Ovary (tissue), 3 donors: ENCODE data around the gene MAP3K19.

ENCODE experiments used
- EP300 ChIP-seq: sonication (generic); formaldehyde crosslinking; IDR thresholded peaks from one replicate; pipeline ENCODE4 v1.6.1; 2017; ENCODE audit warnings: antibody characterized with exemption
- POLR2A ChIP-seq: fragments of 450-650 bp; IDR thresholded peaks from one replicate; pipeline ENCODE4 v1.6.1; 2017; ENCODE audit warnings: antibody characterized with exemption, mild to moderate bottlenecking, moderate library complexity
- TF ChIP-seq, protein P1 (sequence below), 3 donors: fragments of 450-650 bp in 2 of 3; fragments of 200-600 bp in 1 of 3; IDR thresholded peaks; one replicate each; pipeline versions ENCODE4 v1.5.1 to v1.8.0; 2016 to 2022; ENCODE audit warnings: antibody characterized with exemption in 3 of 3, mild to moderate bottlenecking in 1 of 3
- donor health status: DM: no; HTN: no; CAD: no.

DNA sequence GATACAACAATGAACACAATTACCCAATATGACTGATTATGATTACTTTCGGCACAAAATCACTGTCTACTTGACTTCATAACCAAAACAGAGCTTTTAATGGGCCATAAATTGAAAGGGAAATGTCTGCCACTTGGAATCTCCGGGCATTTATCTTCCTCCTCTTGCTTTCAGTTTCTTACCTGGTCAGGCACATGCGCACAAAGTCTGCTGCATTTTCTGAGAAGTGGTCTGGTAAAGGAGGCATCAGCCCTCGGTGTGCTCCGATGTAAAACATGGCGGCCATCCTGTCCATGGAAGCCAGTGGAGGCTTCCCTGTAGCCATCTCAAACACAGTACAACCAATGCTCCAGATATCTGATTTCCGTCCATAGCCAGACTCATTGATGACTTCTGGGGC lies 66.6 kb downstream of the MAP3K19 start:
- TF ChIP-seq POLR2A (no peak), EP300 (no peak)
- TF ChIP-seq, protein P1, sequence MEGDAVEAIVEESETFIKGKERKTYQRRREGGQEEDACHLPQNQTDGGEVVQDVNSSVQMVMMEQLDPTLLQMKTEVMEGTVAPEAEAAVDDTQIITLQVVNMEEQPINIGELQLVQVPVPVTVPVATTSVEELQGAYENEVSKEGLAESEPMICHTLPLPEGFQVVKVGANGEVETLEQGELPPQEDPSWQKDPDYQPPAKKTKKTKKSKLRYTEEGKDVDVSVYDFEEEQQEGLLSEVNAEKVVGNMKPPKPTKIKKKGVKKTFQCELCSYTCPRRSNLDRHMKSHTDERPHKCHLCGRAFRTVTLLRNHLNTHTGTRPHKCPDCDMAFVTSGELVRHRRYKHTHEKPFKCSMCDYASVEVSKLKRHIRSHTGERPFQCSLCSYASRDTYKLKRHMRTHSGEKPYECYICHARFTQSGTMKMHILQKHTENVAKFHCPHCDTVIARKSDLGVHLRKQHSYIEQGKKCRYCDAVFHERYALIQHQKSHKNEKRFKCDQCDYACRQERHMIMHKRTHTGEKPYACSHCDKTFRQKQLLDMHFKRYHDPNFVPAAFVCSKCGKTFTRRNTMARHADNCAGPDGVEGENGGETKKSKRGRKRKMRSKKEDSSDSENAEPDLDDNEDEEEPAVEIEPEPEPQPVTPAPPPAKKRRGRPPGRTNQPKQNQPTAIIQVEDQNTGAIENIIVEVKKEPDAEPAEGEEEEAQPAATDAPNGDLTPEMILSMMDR (IDR thresholded peaks at IDR 0.05), result no peak
